DMS53 treated with DMSO at 0.1 percent for 48 hours (cell line): ENCODE results near the gene MOSPD3.

Experiments
- DNase-seq: peaks from one replicate; lab custom pipeline; 2025; ENCODE audit not compliant: unreplicated experiment; lab: John Stamatoyannopoulos, UW

Gene MOSPD3

DNA sequence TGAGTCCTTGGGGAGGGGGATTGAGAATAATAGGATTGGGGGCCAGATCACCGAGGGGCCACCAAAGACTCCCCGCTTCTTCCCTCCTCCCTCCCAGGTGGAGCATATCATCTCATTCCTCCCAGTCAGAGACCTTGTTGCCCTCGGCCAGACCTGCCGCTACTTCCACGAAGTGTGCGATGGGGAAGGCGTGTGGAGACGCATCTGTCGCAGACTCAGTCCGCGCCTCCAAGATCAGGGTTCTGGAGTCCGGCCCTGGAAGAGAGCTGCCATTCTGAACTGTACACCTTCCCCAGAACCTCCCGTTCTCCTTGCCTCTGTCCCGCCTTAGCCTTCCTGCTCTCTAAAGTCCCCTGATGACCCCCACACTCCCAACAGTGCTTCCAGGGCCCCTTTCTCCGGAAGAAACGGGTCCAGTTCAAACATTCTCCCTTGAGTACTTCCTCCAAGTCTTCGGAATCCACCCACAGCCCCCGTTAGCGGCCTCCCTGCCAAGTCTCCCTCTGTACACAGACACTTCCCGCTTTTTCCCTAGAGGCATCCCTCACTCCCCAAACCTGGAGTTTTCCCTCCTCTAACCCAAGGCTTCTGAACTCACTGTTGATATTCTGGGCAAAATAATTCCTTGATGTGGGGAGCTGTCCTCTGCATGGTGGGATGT, 22.1 kb upstream of the MOSPD3 start:
- DNase-seq = no peak

DNA sequence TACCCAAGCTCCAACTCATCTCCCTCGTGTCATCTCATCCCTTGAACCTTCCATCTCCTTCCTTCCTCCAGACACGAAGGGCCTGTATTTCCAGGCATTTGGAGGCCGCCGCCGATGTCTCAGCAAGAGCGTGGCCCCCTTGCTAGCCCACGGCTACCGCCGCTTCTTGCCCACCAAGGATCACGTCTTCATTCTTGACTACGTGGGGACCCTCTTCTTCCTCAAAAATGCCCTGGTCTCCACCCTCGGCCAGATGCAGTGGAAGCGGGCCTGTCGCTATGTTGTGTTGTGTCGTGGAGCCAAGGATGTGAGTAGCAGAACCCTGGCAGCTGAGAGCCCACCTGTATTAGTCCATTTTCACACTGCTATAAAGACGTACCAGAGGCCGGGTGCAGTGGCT, 20.7 kb upstream of the MOSPD3 start:
- no peak for DNase-seq

DNA sequence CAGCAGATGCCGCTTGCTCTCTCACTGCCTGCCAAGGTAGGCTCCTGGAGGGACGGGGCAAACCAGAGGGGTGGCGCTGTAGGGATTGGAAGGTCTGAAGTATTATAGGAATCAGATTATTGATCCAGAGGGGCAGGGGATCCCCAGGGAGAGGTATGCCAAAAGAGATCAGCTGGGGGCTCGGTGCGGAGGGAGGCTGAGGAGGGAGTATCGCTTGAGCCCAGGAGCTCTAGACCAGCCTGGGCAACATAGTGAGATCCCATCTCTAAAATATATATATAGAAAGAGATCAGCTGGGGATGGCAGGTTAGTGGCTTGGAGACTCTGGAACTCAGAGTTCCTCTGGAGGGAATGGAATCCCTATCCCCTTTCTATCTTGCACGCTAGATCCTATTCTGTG, 17.2 kb upstream of the MOSPD3 start:
- DNase-seq = no peak

DNA sequence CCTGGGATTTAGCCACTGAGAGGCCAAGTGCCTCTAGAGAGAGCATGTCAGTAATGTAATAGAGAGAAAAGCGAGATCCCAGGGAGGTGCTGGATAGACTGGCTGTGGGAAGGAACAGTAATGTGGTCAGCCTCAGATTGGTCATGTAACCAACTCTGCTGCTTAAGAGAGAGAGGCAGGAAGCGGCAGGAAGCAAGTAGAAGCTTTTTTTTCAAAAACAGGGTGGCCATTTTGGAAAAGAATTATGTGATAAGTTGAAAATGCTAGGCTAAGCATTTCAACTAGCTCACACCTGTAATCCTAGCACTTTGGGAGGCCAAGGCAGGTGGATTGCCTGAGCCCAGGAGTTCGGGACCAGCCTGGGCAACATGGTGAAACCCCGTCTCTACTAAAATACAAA, 13.9 kb upstream of the MOSPD3 start:
- no peak for DNase-seq

DNA sequence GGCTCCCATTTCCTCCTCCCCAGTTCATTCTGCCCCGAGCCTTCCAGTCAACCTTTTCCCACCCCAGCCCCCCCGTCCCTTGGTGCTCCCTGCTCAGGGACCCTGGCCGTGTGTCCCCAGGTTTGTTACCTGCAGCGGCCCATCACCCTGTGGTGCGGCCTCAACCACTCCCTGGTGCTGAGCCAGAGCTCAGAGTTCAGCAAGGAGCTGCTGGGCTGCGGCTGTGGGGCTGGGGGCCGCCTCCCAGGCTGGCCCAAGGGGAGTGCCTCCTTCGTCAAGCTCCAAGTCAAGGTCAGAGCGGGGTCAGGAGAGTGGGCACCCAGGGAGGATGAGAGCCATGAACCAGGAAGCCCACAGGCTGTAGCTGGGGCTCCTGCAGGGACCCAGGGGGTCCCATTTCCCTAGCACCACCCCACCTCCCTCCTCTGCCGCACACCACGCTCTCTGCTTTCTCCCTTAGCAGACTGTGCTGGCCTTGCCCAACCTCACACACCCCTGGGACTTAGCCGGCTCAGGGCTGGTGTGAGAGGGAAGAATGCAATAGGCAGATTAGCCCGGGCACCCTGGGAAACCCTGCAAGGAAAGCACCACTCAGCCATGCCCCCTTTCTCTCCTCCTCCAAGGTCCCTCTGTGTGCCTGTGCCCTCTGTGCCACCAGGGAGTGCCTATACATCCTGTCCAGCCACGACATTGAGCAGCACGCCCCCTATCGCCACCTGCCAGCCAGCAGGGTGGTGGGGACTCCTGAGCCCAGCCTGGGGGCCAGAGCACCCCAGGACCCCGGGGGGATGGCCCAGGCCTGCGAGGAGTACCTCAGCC, 12.2 kb upstream of the MOSPD3 start:
- DNase-seq = no peak

DNA sequence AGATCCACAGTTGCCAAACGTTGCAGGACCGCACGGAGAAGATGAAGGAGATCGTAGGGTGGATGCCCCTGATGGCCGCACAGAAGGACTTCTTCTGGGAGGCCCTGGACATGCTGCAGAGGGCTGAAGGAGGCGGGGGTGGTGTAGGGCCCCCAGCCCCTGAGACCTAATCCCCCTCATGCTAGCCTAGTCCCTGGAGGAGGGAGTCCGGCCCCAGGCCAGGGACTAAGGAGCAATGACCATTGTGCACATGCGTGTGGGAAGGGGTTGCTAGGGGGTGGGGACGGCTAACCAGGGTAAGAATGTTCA, 11.7 kb upstream of the MOSPD3 start:
- no peak for DNase-seq

DNA sequence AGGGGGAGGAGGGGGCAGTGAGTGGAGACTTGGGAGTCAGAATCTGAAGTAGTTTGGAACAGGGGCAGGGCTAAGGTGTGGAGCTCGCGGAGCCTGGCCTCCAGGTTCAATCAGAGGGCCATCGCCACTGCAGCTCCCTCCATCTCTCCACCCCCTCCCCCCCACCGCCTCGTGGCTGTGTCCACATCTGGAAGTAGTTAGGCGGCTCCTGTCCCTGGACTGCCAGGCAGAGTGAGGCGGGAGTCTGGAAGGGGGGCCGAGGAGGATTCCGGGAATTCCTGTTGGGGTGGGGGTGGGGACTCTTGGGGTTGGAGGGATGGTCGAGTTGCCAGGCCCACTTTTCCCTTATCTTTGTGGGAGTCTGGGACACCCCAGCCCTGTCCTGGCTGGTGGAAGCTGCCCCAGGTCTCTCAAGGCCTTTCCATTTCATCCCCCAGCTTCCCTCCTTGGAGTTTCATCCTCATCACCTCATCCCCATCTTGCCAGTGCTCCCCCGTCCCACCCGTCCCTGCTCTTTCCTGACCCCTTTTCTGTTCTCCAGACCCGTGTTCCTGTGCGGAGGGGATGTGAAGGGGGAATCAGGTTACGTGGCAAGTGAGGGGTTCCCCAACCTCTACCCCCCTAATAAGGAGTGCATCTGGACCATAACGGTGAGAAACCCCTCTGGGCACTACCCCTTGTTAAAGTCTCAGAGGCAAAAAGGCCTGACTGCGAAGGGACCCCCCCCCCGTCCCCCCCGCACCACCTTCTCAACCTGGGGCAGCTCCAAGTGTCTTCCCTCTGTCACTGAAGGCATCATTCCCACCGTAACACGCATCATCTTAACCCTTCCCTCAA, 9.2 kb upstream of the MOSPD3 start:
- no peak for DNase-seq

DNA sequence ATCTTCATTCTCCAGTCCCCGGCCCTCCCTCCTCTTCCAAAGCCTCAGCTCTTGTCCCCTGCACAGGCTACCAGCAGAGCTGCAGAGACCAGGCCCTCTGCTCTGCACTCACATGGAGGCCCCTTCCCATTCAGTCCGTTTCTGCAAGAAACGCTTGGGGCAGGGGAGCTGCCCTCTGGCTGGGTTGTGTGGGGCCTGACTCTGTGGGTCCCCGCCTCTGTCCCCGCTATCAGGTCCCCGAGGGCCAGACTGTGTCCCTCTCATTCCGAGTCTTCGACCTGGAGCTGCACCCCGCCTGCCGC, 8.7 kb upstream of the MOSPD3 start:
- DNase-seq = no peak

DNA sequence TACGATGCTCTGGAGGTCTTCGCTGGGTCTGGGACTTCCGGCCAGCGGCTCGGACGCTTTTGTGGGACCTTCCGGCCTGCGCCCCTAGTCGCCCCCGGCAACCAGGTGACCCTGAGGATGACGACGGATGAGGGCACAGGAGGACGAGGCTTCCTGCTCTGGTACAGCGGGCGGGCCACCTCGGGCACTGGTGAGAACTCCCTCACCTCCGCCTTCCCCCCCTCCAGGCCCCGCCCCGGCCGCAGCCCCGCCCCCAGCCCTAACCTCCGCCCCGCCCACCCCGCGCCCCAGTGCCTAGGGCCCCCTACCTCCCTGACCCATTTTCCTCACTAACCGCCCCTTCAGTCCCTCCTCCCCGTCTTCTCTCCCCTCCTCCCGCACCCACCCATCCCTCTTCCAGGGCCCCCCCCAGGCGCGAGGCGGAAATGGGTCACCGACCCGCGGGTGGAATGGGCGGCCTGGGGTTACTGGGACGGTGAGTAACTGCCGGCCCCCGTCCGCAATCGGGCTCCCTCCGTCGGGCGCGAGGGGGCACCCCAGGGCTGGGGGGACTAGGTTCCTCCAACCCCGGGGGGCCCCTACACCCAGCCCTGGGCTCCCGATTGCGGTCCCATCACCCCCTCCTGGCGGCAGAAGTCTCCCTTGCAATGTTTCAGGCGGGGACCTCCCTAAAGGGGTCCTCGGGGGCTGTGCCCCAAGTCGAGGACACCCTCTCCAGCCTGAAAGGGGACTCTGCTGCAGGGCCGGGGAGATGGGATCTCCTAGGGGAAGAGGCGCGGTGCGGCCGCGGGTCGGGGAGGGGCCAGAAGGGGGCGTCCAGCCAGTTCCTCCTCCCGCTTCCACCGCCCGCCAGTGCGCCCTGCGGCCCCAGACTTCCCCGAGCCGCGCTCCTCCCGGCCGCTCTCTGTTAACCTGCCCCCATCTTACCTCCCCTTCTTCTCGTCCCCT, 8.0 kb upstream of the MOSPD3 start:
- DNase-seq = peak; percentile 65

DNA sequence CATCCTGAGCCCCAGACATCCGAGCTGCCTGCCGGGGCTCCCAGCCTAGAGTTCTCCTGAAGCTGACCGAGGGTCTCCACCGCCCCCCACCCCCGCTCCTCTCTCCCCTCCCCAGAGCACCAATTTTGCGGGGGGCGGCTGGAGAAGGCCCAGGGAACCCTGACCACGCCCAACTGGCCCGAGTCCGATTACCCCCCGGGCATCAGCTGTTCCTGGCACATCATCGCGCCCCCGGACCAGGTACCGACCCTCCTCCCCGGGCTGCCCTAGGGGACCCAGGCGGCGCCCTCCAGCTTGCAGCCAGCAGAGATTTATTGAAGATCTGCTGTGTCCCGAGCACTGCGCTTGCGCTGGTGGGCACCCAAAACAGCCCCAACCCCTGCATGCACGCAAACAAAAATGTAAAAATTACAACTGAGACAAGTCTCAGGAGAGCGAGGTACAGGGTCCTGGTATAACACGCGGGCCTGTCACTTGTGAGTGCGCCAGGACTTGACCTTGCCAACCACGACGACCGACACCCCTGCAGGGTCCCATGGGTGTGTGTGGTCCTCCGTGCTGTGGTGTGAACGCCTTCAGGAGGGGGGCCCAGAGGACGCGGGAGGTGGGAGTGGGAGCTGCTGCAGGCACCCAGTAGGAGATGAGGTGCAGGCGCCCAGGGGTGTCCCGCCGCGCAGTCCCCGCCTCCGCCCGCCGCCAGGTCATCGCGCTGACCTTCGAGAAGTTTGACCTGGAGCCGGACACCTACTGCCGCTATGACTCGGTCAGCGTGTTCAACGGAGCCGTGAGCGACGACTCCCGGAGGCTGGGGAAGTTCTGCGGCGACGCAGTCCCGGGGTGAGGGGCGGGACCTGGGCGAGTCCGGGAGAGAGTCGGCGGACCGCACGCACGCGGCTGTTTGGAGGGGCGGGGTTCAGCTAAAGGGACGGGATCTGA, 7.1 kb upstream of the MOSPD3 start:
- peak; percentile 13 for DNase-seq

DNA sequence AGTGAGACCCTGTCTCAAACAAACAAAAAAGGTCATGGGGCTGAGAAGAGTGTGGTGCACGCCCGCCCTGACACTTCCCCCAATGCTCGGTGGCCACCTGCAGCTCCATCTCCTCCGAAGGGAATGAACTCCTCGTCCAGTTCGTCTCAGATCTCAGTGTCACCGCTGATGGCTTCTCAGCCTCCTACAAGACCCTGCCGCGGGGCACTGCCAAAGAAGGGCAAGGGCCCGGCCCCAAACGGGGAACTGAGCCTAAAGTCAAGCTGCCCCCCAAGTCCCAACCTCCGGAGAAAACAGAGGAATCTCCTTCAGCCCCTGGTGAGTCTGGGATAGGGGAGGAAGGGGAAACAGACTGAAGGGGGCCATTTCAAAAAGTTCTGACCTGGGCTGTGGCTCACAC, 6.0 kb upstream of the MOSPD3 start:
- DNase-seq = no peak

DNA sequence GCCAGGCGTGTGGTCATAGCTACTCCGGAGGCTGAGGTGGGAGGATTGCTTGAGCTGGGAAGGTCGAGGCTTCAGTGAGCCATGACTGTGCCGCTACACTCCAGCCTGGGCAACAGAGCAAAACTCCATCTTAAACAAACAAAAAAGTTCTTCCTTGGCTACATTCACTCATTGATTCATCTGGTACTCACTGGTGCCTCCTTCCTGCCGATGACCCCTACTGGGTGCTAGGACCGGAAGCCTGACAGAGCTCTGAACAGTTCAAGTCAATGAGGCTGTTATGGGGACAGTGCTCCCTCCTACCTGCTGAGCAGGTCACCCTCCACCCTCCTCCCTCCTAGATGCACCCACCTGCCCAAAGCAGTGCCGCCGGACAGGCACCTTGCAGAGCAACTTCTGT, 5.2 kb upstream of the MOSPD3 start:
- DNase-seq = no peak

DNA sequence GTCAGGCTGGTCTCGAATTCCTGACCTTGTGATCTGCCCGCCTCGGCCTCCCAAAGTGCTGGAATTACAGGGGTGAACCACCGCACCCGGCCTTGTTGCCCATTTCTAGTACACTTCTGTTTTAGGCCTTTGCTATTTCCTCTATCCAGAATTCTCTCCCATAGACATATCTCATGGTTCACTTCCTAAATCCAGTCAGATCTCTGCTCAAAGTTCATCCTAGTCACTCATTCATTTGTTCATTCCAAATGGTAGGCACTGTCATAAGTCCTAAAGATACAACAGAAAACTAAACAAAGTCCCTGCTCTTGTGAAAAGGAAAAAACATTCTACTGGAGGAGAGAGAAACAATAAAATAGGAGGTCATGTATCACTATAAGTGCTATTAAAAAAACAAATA, 2.4 kb upstream of the MOSPD3 start:
- no peak for DNase-seq

DNA sequence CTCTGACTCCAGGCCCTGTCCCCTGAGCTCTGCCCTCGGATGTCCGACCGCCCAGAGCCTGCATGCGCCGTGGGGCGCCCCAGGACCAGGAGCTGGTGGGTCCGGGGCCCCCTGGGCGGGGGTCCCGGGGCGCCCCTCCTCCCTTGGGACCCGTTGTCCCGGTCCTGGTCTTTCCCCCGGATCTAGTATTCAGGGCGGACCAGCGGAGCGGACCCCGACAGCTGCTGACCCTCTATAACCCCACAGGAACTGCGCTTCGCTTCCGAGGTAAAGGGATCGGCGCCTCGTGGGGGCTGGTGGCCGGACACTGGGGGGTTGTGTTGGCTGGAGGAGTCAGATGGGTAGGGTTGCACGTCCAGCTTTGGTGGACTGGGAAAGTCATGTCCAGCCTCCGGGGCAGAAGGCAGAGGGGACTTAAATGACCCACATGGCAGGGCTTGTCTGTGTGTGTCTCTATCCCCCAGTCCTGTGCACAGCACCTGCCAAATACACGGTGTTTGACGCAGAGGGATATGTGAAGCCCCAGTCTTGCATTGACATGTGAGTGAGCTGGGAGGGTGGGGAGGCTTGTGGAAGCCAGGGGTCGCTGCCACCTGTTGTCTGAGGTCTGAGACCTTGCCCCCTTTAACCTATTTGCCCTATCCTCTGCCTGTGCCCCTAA, 520 bp downstream of the MOSPD3 start:
- no peak for DNase-seq

DNA sequence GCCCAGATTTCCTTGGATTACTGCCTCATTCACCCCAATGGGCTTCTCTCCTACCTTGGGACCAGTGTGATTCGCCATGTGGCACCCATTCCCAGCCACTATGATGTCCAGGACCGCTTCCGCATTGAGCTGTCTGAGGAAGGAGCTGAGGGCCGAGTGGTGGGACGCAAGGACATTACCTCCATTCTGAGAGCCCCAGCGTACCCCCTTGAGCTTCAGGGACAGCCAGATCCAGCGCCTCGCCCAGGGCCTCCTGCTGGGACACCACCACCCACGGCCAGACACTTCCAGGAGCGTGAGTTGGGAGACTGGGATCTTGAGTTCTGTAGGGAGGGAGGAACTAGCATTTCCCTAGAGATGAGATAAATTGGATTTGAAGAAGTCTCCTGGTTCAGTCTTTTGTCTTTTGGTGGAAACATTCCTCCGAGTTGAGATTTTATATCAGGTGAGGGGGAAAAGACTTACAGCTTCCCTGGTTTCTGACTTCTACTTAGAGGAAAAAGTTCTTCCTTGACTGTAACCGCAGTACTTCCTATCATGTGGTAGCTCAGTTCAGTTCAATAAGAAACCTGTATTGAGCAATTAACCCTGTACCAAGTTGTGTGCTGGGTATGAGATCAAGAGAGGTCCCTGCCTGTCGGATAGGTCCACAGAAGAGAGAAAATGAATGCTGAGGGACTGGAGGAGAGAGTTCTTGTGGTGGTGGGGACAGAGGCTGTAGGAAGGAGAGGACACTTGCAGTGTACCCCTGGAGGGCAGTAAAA, 1.3 kb downstream of the MOSPD3 start:
- no peak for DNase-seq

DNA sequence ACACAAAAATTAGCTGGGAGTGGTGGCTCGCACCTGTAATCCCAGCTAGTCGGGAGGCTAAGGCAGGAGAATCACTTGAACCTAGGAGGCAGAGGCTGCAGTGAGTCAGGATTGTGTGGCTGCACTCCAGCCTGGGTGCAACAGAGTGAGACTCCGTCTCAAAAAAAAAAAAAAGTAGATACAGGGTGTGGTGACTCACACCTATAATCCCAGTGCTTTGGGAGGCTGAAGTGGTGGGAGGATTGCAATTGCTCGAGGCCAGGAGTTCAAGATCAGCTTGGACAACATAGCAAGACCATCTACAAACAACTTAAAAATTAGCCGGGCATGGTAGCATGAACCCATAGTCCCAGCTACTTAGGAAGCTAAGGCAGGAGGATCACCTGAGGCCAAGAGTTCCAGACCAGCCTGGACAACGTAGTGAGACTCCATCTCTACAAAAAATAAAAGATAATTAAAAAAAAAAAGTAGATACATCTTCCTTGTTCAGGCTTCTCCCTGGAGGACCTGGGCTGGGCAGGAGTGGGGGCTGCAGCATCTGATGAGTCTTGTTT, 2.0 kb downstream of the MOSPD3 start:
- DNase-seq = no peak

DNA sequence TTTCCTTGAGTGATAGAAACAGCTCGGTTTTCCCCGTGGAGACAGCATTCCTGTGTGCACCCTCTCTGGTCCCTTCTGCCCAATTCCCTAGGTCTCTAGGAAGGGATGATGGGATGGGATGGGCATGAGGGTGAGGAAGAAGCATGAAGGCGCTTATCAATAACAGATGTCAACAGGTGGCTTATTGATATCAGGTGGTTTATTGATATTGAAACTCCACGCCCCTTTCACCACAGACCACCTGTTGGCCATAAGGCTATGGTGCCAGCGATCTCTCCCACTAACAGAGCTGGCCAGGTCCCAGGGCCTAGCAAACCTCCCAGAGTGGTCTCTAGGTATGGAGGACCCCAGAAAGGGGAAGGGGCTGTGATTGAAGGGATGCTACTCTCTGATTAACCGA, 7.9 kb downstream of the MOSPD3 start:
- DNase-seq = no peak

DNA sequence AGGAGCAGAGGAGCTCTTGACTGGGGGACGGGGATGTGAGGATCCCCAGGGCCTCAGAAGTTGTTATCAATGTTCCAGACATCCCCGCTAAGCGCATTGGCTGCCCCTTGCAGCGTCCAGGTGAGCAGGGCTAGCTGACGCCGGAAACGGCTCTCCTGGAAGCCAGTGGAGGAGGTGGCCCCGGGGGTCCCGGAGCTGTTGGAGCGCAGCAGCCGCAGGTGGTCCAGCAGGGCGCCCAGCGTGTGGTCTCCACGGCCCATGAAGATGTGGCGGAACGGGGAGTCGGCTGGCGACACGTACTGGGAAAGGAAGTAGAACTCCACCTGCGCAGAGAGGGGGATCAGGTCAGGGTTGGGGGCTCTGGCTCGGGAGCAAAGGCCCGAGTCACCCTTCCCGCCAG, 8.5 kb downstream of the MOSPD3 start:
- no peak for DNase-seq

DNA sequence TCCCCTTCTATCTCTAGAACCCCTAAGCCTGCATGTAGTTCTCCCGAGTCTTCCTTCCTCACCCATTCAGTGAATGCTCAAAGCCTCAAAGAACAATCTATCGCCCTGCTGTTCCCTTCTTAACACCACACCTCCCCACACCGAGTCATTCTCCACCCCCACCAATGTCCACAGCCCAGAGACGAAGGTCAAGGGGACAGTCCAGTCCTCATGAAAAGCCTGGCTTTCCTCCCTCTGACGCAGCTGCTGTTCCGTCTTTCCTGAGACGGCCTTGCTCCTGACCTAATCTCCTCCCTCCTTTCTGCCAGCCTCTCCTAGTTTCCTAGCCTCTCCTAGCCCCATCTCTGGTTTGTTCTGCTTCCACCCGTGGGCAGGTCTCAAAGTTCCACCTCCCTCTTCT, 9.2 kb downstream of the MOSPD3 start:
- DNase-seq = no peak
